HFF-Myc (cell line): Measurements from ENCODE around the gene ACBD4.
A peak's percentile ranks its signal among the peaks of the same experiment; 100 is the strongest.

Source experiments
- DNase-seq: peaks from one replicate; pipeline ENCODE4 v3.0.0-alpha.2; 2011; ENCODE audit warnings: low read depth; ENCODE audit errors: extremely low read depth
- H3K4me3 ChIP-seq: replicated peaks from 2 replicates; pipeline ENCODE4 v1.5.1; 2011; ENCODE audit warnings: low read depth, mild to moderate bottlenecking, control low read depth, low read length
- TF ChIP-seq, protein P1 (sequence below): IDR thresholded peaks from 2 replicates; pipeline ENCODE4 v1.5.1; 2012; ENCODE audit warnings: mild to moderate bottlenecking, low read depth, low read length, control low read depth; ENCODE audit errors: missing control alignments

Gene ACBD4

DNA sequence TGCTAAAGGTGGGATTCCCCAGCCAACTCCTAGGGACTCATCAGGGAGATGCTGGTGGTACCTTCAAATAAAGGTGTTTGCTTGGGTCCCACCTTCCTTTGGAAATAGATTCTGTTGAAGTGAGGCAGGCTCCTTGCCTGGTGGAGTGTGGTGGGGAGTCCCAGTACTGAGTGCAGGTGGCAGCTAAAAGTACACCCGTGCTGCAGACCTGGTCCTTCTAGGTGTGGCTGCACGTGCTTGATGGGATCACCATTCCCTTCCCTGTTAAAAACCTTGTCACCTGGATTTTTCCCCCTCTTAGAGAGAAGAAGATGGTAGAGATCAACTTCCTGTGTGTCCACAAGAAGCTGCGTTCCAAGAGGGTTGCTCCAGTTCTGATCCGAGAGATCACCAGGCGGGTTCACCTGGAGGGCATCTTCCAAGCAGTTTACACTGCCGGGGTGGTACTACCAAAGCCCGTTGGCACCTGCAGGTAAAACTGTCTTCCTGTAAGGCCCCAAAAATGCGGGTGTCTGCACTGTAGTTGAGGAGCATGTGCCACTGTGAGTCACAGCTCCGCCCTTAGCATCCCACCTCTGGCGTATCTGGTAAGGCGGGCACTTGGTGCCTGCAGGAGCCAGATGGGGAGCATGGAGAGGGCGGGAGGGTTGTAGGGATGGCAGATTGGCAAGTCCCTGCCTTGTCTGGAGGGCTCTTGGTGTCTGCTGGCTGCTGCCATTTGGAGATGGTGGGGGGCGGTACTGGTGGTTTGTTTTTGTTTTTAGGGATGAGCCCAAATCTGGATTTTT is 37.2 kb upstream of the ACBD4 start:
- TF ChIP-seq, protein P1, sequence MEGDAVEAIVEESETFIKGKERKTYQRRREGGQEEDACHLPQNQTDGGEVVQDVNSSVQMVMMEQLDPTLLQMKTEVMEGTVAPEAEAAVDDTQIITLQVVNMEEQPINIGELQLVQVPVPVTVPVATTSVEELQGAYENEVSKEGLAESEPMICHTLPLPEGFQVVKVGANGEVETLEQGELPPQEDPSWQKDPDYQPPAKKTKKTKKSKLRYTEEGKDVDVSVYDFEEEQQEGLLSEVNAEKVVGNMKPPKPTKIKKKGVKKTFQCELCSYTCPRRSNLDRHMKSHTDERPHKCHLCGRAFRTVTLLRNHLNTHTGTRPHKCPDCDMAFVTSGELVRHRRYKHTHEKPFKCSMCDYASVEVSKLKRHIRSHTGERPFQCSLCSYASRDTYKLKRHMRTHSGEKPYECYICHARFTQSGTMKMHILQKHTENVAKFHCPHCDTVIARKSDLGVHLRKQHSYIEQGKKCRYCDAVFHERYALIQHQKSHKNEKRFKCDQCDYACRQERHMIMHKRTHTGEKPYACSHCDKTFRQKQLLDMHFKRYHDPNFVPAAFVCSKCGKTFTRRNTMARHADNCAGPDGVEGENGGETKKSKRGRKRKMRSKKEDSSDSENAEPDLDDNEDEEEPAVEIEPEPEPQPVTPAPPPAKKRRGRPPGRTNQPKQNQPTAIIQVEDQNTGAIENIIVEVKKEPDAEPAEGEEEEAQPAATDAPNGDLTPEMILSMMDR = no peak
- no peak for DNase-seq
- H3K4me3 ChIP-seq = no peak overlapping the region

DNA sequence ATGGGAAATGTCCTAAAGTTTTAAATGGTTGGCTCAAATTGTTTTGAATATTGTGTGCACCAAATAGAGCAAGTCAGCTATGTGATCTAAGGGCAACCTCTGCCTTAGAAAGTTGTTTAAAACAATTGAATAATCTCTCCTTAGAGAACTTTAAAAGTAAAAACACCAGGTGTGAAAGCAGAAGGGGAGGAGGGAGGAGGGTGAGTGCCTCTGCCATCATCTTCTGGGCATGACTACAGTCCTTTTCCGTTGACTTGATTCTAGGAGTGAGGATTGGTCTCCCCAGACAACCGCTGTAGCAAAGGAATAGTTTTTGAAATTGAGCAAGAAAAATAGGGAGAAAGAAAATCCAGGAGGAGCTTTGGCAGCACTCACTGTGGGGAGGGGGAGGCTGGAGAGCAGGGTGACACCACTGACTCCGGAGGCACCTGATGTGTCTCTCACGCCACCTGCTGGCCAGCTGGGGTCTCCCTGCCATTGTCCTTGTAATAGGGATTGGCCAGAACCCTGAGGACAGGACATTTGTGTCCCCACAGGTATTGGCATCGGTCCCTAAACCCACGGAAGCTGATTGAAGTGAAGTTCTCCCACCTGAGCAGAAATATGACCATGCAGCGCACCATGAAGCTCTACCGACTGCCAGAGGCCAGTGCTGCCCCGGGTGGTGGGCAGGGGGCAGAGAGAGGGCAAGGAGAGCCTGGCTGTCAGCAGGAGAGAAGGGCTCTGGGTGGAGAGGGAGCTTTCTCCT is 36.4 kb upstream of the ACBD4 start:
- no peak for DNase-seq
- TF ChIP-seq, protein P1 = peak; percentile 88
- no peak overlapping the region for H3K4me3 ChIP-seq

DNA sequence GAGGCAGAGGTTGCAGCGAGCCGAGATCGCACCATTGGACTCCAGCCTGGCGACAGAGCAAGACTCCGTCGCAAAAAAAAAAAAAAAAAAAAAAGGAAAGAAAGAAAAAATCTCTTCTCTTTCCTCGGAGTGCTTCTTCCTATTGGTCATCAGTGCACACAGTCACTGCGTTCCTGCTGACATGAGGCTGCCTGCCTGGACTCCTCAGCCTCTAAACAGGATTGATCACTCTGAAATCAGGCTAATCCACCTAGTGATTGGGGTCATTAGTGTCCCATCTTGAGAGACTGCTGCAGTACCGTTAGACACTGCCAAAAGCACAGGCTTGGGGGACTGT is 34.0 kb upstream of the ACBD4 start:
- DNase-seq = no peak
- TF ChIP-seq, protein P1 = no peak
- H3K4me3 ChIP-seq = no peak overlapping the region

DNA sequence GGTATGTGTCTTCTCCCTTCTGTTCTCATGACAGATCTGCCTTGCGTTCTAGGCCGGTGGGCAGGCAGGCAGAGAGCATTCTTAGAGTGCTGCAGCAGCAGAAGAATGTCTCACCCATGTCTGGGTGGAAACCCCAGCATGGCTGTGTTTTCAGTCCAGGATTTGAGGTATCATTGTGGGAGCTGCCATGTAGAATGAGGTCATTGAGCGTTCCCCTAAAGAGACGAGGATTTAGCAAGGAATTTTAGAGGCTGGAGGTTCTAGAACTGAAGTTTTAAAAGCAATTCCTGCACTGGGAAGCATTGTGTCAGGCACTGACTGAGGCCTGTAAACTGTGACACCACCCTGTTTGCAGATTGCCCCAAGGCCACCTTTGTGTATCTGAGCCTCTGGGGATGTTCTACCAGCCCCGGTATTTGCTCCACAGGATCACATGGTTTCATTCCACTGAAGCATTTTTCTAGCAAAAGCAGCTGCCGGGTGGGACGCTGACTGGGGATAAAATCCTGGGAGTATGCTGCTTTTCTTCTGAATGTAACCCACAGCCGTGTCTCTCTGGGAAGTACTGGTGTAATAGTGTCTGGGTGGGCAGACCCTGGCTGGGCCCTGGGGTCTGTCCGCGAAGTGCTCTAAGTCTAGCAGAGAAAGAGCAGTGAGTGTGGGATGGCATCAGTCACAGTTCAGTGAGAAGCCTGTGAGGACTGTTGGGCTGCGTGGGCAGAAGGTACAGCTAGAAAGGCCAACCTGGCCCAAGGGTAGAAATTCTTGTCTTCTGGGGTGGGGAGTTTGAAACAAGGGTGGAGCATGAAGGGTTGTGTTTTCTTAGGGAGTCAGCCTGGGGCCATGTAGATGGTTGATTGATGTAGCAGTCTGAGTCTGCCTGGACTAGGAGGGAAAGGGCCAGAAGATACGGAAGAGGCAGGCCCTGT is 33.3 kb upstream of the ACBD4 start:
- no peak for DNase-seq
- TF ChIP-seq, protein P1 = no peak
- H3K4me3 ChIP-seq = no peak overlapping the region

DNA sequence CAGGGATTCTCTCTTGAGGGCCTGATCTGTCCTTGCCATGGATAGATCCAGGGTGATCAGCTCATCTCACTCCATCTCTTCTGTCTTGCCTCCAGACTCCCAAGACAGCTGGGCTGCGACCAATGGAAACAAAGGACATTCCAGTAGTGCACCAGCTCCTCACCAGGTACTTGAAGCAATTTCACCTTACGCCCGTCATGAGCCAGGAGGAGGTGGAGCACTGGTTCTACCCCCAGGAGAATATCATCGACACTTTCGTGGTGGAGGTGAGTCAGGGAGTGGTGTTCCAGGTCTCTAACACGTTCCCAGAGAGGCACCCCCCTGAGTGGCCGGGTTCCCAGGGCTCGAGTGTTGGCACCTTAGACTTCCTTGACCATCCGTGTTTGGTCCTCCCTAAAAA is 32.6 kb upstream of the ACBD4 start:
- TF ChIP-seq, protein P1 = no peak
- no peak for DNase-seq
- no peak overlapping the region for H3K4me3 ChIP-seq

DNA sequence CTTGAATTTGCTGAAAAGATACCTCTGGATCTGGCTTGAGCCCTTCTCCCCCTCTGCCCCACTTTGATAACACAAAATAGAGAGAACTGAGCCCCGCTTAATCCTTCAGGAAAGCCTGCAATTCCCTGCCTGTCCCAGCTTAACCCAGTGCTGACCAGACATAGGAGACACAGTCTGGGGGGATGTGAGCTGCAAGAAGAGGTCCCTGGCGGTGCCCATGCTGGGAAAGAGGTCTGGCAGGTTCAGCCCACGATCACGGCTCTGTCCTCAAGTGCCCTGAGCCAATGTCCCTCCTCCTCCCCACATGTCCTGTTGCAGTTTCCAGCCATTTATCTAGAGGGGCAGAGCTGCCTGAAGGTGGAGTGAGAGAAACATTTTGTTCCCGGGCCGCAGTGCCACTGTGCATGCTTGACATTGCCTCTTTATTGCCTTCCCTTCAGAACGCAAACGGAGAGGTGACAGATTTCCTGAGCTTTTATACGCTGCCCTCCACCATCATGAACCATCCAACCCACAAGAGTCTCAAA is 32.2 kb upstream of the ACBD4 start:
- TF ChIP-seq, protein P1 = no peak
- no peak for DNase-seq
- H3K4me3 ChIP-seq = no peak overlapping the region
